Measurements from ENCODE around the gene CCDC175. TPM values are rescaled to one million over a fixed set of nuclear protein-coding genes. Genes with fewer than 3 reads are reported as not detected.

The CCDC175 gene
- total RNA-seq, 1 experiment from 2014 or later: not detected

DNA sequence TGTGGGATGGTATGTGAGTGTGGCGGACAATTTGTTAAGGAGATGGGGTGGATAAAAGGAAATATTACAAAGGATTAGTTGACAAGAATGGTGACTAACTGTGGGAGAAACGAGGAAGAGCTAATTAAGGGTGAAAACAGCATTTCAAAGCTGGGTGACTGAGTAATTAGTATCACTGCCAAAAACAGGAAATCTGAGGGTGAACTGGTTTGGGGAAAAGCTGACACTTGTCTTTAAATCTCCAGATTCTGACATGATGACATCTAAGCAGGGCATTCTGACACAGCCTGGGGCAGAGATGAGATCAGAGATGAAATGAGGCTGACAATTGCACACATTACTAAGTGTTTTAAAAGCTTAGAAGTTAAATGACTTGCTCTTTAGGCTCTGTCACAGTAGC is 42.4 kb upstream of the CCDC175 start:
- intact Hi-C loops (cut with micrococcal nuclease): no loop called here
- Histone ChIP-seq H3K9me3 (ENCODE audit: control insufficient read depth in 1 of 2, insufficient read depth in 1 of 2, low read depth in 1 of 2, low read length in 2 of 2) (no peaks in the 10 kb centered on the region), H3K79me2 (ENCODE audit: insufficient read depth, low read length) (no peaks in the 10 kb centered on the region), H2AFZ (ENCODE audit: low read depth, low read length, poor library complexity, severe bottlenecking) (no peak overlapping the region), H3K36me3 (ENCODE audit: control insufficient read depth in 1 of 2, insufficient read depth in 2 of 2, low read length in 2 of 2) (no peaks in the 10 kb centered on the region), H3K4me1 (ENCODE audit: control insufficient read depth in 1 of 2, insufficient read depth in 2 of 2, low read length in 2 of 2) (no peaks in the 10 kb centered on the region), H3K9ac (ENCODE audit: low read length) (no peak overlapping the region), H3K4me3 (replicated peaks in 1 of 2; ENCODE audit: low read depth in 1 of 2, low read length in 2 of 2) (no peak overlapping the region), H3K27ac (ENCODE audit: low read depth, low read length) (no peak overlapping the region), H3K9me2 (ENCODE audit: insufficient read depth) (no peaks in the 10 kb centered on the region), H3K4me2 (ENCODE audit: low read length) (no peak overlapping the region), H3K27me3 (ENCODE audit: insufficient read depth, low read length) (no peaks in the 10 kb centered on the region), H4K20me1 (ENCODE audit: insufficient read depth) (no peaks in the 10 kb centered on the region)
- ChIA-PET RAD21 (ENCODE audit: low non-redundant PET in 1 of 2, low total read pairs in 2 of 2, uncharacterized antibody in 2 of 2, unreplicated experiment in 2 of 2) (no interaction called here), POLR2A (no interaction called here), CTCF (no interaction called here)
- DNase-seq (ENCODE audit: low read depth, low spot score) (no peak), ATAC-seq (no peak)
- BruUV-seq (replicated peaks): no TSS peak
- TF ChIP-seq CBX3 (IDR thresholded peaks at IDR 0.05; ENCODE audit: low read depth): no peak
- no peak for TF ChIP-seq ZNF274 (IDR thresholded peaks at IDR 0.05; ENCODE audit: low read depth, low read length)
- TF ChIP-seq ZFX (IDR thresholded peaks at IDR 0.05): no peak
- no peak for TF ChIP-seq FOSL1 (IDR thresholded peaks at IDR 0.05; ENCODE audit: low read depth)
- TF ChIP-seq EZH2phosphoT487 (IDR thresholded peaks at IDR 0.05; ENCODE audit: borderline replicate concordance): no peak
- TF ChIP-seq, protein P1, sequence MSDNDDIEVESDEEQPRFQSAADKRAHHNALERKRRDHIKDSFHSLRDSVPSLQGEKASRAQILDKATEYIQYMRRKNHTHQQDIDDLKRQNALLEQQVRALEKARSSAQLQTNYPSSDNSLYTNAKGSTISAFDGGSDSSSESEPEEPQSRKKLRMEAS (IDR thresholded peaks at IDR 0.05): no peak
- no peak for TF ChIP-seq POLR2A (IDR thresholded peaks at IDR 0.05; ENCODE audit: borderline replicate concordance, extremely low read depth, insufficient read depth, insufficient read length)
- TF ChIP-seq EZH2 (IDR thresholded peaks at IDR 0.05): no peak
- TF ChIP-seq, protein P2, sequence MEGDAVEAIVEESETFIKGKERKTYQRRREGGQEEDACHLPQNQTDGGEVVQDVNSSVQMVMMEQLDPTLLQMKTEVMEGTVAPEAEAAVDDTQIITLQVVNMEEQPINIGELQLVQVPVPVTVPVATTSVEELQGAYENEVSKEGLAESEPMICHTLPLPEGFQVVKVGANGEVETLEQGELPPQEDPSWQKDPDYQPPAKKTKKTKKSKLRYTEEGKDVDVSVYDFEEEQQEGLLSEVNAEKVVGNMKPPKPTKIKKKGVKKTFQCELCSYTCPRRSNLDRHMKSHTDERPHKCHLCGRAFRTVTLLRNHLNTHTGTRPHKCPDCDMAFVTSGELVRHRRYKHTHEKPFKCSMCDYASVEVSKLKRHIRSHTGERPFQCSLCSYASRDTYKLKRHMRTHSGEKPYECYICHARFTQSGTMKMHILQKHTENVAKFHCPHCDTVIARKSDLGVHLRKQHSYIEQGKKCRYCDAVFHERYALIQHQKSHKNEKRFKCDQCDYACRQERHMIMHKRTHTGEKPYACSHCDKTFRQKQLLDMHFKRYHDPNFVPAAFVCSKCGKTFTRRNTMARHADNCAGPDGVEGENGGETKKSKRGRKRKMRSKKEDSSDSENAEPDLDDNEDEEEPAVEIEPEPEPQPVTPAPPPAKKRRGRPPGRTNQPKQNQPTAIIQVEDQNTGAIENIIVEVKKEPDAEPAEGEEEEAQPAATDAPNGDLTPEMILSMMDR (IDR thresholded peaks at IDR 0.05 in 2 of 3, conservative IDR thresholded peaks at IDR 0.05 in 1 of 3; ENCODE audit: borderline replicate concordance in 1 of 3, insufficient read depth in 1 of 3, low read depth in 2 of 3, low read length in 2 of 3): no peak
- no peak for TF ChIP-seq SIN3A (IDR thresholded peaks at IDR 0.05; ENCODE audit: low read depth)
- TF ChIP-seq, protein P3, sequence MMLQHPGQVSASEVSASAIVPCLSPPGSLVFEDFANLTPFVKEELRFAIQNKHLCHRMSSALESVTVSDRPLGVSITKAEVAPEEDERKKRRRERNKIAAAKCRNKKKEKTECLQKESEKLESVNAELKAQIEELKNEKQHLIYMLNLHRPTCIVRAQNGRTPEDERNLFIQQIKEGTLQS (IDR thresholded peaks at IDR 0.05): no peak
- TF ChIP-seq, protein P4, sequence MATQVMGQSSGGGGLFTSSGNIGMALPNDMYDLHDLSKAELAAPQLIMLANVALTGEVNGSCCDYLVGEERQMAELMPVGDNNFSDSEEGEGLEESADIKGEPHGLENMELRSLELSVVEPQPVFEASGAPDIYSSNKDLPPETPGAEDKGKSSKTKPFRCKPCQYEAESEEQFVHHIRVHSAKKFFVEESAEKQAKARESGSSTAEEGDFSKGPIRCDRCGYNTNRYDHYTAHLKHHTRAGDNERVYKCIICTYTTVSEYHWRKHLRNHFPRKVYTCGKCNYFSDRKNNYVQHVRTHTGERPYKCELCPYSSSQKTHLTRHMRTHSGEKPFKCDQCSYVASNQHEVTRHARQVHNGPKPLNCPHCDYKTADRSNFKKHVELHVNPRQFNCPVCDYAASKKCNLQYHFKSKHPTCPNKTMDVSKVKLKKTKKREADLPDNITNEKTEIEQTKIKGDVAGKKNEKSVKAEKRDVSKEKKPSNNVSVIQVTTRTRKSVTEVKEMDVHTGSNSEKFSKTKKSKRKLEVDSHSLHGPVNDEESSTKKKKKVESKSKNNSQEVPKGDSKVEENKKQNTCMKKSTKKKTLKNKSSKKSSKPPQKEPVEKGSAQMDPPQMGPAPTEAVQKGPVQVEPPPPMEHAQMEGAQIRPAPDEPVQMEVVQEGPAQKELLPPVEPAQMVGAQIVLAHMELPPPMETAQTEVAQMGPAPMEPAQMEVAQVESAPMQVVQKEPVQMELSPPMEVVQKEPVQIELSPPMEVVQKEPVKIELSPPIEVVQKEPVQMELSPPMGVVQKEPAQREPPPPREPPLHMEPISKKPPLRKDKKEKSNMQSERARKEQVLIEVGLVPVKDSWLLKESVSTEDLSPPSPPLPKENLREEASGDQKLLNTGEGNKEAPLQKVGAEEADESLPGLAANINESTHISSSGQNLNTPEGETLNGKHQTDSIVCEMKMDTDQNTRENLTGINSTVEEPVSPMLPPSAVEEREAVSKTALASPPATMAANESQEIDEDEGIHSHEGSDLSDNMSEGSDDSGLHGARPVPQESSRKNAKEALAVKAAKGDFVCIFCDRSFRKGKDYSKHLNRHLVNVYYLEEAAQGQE (IDR thresholded peaks at IDR 0.05; ENCODE audit: low read depth): no peak
- TF ChIP-seq, protein P5, sequence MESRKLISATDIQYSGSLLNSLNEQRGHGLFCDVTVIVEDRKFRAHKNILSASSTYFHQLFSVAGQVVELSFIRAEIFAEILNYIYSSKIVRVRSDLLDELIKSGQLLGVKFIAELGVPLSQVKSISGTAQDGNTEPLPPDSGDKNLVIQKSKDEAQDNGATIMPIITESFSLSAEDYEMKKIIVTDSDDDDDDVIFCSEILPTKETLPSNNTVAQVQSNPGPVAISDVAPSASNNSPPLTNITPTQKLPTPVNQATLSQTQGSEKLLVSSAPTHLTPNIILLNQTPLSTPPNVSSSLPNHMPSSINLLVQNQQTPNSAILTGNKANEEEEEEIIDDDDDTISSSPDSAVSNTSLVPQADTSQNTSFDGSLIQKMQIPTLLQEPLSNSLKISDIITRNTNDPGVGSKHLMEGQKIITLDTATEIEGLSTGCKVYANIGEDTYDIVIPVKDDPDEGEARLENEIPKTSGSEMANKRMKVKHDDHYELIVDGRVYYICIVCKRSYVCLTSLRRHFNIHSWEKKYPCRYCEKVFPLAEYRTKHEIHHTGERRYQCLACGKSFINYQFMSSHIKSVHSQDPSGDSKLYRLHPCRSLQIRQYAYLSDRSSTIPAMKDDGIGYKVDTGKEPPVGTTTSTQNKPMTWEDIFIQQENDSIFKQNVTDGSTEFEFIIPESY (IDR thresholded peaks at IDR 0.05; ENCODE audit: extremely low read depth, insufficient replicate concordance, low read length): no peak
- TF ChIP-seq JUND (IDR thresholded peaks at IDR 0.05): no peak

Data from HCT116 (cell line).